HG03159 (cell line): Measurements from ENCODE around the gene ARMH4.
"Not testable (repeated sequence)": the region's sequence is repeated elsewhere in the genome, so short reads cannot be mapped to it uniquely, and the experiment has no call there.

Source experiments
- ATAC-seq: cut with Tn5 transposase; IDR thresholded peaks from one replicate; pipeline ENCODE4 v1.9.1; 2021; ENCODE audit warnings: mild to moderate bottlenecking, moderate library complexity; ENCODE audit not compliant: unreplicated experiment

Gene ARMH4

DNA sequence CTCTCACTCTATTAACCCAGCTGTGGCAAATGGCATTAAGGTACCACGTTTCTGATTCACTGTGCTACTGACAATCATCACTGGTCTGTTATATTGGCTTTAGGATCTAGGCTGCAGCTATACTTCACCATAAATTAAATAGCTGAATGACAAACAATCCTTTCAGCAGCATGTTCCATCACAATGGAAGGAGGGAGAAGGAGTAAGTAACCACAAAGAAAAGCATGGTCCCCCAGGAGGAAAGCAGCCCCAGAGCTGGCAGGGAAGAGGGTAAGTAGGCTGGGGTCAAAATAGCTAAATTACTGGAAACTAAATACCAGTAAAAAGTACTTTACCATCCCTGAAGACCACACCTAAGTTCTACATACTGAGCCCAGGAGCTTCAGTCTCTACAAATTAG is 2.8 kb downstream of the ARMH4 start:
- no peak for ATAC-seq

GRCh38 chr14:58146399-58146798 is 5.6 kb downstream of the ARMH4 start:
- ATAC-seq = no peak

- ATAC-seq = no peak
These were observed 6.1 kb downstream of the ARMH4 start for GRCh38 chr14:58145936-58146335.

DNA sequence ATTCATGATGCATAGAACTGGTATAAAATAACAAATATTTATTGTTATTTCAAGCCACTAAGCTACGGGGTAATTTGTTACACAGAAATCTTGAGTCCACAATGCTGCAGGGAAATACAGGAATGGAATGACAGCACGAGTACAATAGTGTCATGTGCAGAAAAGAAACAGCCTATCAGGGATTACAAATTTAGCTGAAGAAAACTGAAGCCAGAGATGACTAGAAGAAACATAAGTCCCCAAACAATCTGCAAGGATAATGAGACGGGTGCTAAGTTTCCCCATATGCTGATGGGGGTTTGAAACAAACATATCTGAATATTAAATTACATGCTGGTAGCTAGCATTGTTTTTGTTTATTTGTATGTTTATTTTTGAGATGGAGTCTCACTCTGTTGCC is 8.9 kb downstream of the ARMH4 start:
- no peak for ATAC-seq

DNA sequence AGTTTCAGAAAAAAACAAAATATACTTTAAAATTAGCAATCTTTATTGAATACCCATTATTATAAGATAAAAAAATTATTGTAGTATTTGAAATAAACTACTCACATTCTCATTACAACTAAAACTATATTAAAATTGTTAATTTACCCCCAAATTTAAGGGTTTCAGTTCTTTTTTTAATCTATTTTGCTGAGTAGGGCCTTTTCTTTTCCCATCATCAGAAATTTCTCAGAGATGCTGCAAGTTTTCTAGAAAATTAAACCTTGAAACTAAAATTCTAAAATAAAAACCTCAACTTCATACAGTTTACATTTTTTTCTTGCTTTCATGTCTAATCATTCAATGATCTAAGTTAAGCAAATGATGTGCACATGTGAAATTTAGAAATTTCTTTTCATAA is 10.1 kb downstream of the ARMH4 start:
- ATAC-seq = no peak

GRCh38 chr14:58138714-58139482 is 13.1 kb downstream of the ARMH4 start:
- no peak for ATAC-seq

DNA sequence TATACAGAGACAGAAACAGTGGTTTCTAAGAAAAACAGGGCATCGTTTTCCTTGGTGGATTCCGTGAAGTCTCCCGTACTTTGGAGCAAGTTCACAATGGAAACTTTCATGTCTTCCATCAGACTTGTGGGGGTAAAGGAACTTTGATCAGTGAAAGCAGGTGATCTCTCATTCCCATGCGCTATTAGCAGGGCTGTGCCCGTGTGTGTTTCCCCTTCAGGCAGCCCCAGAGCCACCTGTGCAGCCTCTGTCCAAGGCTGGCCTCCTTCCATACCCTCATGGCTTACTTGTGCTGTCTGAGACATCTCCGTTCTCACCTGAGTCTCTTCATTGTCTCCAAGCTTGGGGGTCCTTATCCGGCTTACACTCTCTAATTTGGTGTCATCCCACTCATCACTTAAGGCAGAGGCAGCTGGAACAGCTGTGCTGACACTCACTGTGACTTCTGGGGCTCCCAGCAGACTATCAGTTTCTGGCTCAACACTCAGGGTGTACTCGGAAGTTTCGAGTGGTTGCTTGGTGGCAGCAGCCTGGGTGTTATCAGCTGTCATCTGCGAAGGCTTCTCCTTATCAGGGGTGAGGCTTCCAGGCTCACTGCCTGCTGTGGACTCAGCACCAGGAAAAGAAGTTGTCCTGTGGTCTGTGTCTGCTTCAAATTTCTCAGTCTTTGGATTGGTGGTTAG is 13.8 kb downstream of the ARMH4 start:
- ATAC-seq = peak; percentile 82

GRCh38 chr14:58133739-58134138 is 18.3 kb downstream of the ARMH4 start:
- ATAC-seq = no peak

DNA sequence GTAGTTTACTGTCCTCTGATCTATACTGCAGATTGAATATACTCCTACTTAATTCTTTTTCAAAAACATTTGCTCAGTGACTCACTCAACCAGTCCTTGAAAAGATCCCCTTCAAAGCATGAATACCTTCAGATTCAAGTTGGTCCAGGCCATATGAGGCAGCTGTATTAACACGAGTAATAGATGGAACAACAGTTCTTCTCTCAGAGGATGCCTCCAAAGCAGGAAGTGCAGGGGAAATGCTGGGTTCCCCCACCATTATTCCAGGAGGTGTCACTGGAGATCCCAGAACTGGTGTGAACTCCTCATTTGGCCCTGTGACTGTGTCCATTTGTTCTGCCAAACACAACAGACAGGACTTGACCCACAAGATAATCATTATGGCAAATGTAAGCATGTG is 20.6 kb downstream of the ARMH4 start:
- no peak for ATAC-seq

GRCh38 chr14:58130116-58130782 is 21.8 kb downstream of the ARMH4 start:
- ATAC-seq = no peak

DNA sequence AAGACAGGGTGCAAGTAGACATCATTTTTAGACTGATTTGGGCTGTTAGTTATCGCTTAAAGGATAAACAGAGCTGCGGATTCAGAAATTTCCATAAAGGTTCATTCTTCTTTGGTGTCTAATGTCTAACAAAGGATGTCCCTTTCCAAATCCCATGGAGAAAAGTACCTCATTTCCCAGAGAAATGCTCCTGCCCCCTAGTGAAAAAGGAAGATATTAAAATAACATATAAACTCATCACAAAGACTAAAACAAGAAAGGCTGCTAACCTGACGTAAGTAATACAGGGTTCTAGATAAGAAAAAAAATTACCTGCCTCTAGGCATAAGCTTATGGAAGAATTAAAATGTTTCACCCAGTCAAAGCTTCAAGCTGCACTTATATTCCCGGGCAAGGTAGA is 22.8 kb downstream of the ARMH4 start:
- ATAC-seq = no peak

GRCh38 chr14:58128416-58128815 is 23.6 kb downstream of the ARMH4 start:
- ATAC-seq = no peak

- ATAC-seq = not testable (repeated sequence)
These were observed 29.5 kb downstream of the ARMH4 start for GRCh38 chr14:58122546-58122945.

- no peak for ATAC-seq
These were observed 30.4 kb downstream of the ARMH4 start for GRCh38 chr14:58121530-58122186.

DNA sequence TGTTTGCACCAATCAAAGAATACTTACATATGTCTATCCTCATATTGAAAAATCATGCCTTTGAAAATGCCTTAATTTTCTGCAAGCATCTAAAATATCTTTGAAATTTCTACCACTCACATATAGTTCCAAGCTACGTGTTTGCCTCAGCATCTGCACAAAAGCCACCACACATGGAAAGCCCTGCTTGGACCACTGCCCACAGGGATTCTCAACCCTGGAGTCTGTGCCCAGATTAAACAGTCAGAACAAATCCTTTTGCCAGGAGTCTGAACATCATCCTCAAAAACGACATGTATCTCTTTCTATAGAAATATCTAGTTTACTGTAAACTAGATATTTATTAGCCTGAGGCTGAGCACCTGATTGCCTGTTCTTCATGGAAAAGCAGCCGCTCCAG is 32.6 kb downstream of the ARMH4 start:
- no peak for ATAC-seq

GRCh38 chr14:58118097-58118815 is 33.8 kb downstream of the ARMH4 start:
- no peak for ATAC-seq

- no peak for ATAC-seq
These were observed 42.3 kb downstream of the ARMH4 start for GRCh38 chr14:58109744-58110143.

- ATAC-seq = no peak
These were observed 43.3 kb downstream of the ARMH4 start for GRCh38 chr14:58108717-58109116.

DNA sequence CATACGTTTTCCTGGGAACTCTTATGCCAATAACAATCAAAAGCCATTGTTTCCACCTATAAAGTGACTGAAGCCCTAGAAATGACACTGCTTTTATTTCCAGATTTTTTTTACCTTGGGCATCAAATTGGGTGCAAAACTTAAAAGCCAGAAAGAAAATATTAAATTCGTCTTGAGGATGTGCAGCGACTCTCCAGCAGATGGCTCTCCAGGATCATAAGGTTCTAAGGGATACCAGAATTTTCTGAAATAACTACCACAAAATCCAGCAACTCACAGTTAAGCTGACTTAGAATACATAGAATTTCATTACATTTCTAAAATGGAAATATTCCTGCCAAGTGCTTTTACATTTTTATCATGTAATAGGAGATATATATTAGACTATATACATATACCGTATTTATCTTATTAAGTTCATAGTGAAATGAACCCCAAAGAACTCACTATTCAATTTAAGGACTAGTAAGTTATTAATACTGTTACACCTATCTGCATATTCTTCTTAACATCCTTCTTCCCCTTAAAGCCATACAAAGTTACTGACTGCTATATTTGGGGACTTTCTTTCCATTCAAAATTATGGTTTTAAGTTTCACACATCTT is 44.0 kb downstream of the ARMH4 start:
- no peak for ATAC-seq

DNA sequence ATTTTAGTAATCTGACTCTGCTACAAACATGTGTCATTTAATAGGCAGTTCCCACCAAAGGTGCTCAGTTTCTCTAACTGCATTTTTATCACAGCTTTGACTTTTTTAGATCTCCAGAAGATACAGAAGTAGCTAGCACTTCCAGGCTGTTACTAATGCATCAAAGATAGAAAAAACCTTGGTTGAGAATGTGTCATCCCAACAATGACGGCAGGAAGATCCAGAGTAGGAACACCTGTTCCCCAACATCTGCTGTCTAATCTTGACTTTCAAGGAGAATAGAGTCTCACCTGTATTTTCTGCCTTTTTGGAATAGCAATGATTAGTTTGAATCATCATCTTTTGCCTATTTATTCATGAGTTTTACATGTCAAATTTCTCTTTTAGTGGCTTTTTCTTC is 45.0 kb downstream of the ARMH4 start:
- ATAC-seq = no peak
